GM18520 (cell line): ENCODE data around the gene TBC1D2B.

Experiments used
- ATAC-seq: cut with Tn5 transposase; IDR thresholded peaks from one replicate; pipeline ENCODE4 v1.9.1; 2021; ENCODE audit not compliant: unreplicated experiment

TBC1D2B gene

DNA sequence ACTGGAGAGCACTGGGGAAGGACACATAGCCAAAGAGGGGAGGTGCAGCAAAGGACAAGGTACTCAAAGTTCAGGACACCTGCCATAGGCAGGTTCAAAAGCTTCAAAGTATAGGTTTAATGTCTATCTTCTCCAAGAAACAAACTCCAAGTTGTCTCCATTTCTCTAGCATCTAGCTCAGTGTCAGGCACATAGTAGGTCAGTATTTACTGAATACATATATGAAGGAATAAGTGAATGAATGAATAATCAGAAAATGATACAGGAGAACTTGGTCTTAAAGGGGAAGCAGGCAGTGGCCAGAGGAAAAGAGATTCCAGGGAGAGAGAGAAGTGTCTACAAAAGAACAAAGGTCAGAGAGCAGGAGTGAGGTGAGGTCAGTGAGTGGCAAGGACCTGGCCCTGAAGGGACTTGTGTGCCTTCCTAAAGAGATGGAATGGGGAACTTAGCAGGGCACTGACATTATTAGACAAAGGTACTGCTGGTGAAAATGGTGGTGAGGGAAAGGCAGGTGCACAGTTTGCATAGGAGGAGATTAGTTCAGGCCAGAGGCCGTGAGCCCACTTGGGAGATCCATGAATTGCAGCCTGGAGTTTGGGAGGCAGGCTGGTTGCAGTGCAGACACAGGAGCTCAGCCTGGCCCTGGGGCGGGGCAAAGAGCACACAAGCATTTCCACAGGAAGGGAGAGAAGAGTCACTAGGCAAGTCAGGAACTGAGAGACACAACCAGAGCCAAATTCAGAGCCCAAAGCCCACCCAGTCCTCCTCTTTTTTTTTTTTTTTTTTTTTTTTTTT lies 21.4 kb downstream of the TBC1D2B start:
- ATAC-seq = no peak

DNA sequence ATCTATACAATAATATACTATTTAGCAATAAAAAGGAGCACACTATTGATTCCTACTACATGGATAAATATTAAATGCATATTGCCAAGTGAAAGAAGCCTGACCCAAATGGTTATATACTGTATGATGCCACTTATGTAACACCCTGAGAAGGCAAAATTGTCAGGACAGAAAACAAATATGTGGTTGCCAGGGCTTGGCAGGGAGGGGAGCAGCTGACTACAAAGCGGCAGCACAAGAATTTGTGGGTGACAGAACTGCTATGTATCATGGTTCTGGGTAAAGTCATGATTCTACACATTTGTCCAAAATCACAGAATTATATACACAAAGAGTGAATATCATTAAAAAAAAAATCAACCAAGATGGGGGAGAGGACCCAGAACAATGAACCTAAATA lies 22.5 kb downstream of the TBC1D2B start:
- ATAC-seq = no peak

GRCh38 chr15:78054518-78054917 lies 23.0 kb downstream of the TBC1D2B start:
- ATAC-seq = no peak

- no peak for ATAC-seq
These were observed 25.0 kb downstream of the TBC1D2B start for GRCh38 chr15:78052545-78052944.

- no peak for ATAC-seq
These were observed 25.5 kb downstream of the TBC1D2B start for GRCh38 chr15:78052001-78052401.

GRCh38 chr15:78051596-78051995 lies 25.9 kb downstream of the TBC1D2B start:
- ATAC-seq = no peak

- no peak for ATAC-seq
These were observed 26.7 kb downstream of the TBC1D2B start for GRCh38 chr15:78050826-78051225.

DNA sequence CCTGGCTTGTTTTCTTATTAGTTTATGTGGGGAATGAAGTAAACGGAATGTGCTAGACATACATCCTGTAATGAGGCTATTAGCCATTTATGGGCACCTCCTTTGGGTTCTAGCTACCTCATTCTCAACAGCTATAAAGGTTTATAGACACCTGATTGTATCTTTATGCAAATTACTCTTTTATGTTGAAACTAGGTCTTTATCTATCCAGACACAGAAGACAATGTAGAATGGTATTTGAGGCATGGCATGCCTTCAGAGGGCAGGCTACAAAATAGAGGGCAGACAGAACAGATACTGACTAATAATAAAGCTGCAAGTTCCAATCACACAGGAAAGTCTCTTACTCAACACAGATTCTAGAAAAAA lies 27.1 kb downstream of the TBC1D2B start:
- ATAC-seq = no peak

DNA sequence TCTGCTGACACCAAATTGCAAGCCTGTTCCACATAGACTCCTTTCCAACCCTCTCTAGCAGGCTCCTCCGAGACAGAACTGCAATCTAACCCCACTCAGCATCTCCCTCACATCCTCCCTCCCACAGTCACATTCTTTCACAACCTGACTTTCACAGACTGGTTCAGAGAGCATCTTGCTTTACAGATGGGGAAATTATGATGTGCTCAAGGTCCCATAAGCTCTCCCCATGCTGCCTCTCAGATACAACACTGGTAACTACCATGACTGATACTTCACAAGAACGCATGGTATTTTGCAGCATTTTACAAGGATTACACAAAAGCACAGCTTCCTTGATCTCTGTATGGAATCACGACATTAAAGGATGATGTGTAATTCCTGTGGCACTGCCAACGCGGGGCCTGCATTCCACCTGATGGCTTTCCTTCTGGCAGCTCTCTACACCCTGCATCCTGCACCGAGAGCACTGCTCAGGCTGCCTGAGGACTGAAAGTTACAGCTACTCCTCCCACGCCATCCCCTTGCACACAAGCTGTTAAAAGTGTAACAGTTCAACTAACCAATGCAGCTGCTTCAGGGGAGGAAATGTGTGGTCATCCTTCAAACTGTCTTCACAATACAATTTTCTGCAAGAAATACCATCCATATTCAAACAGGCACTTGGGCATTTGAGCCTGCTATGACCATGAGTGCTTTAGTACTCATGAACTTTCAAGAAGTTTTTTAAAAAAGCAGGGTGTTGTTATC lies 27.6 kb downstream of the TBC1D2B start:
- no peak for ATAC-seq

- ATAC-seq = no peak
These were observed 28.9 kb downstream of the TBC1D2B start for GRCh38 chr15:78048628-78048920.

DNA sequence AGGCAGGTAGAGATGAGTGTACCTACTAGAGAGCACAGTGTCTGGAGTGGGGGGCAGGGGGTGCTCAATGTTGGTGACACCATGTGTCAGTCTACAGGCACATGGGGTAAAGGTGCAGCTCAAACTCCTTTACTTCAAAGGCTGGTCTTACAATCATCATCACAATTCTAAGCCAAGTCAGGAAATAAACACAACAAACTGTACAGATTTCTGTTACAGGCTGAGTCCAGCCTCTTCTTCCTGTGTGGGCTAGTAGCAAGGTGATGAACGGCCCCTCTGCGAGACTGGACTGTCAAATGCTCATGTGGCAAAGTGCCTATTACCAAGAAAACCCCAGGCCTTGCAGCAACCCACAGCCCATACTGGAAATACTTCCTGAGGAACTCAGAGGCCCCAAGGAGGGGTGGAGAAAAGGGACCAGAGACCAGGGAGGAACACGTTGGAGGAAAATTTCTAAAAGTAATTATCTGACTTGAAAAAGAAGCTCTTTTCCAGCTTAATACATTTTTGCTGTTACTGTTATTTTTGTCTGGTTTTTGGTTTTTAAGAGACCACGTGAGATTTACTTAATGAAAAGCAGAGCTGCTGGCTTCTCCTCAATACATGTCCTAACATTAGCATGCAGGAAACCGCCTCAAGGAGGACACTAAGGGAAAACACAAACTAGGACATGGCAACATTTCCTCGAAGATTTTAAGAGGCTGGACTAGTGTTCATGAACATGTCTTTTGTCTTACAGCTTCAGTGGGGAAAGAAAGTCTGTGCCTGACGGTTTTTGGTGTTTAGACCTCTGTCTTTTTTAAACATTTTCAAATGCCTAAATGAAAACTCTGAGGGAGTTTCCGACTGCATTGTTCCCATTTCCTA lies 29.5 kb downstream of the TBC1D2B start:
- ATAC-seq = no peak

GRCh38 chr15:78046796-78047341 lies 30.6 kb downstream of the TBC1D2B start:
- no peak for ATAC-seq

- no peak for ATAC-seq
These were observed 32.3 kb downstream of the TBC1D2B start for GRCh38 chr15:78045189-78045588.

DNA sequence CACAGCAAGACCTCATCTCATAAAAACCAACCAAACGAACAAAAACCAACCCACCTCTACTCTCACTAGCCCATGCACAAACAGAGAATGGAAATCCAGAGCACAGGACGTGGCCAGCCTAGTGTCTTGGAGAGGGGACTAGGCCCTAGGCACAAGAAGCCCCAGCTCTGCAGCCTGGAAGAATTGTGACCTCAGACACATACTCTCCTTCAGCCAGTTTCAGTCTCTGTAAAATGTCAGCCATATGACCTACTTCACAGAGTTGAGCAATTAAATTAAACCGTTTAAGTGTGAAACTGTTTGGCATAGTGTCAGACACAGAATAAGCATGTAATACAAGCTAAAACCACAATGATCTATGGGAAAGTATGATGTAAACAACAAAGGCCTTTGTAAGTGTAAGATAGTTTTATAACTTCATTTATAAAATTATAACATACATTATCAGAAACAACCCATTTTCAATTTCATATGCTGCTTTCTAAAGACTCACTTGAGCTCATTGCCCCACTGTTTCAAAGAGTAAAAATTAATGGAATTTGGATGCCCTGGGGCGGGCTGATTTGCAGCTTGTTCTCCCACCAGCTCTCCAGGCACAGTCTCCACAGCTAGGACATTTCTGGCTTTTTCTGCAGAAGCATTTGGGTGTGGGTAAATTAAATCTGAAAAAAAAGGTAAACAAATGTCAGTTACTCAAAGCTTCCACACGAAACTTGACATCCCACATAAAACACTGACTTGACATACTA lies 32.9 kb downstream of the TBC1D2B start:
- no peak for ATAC-seq

GRCh38 chr15:78041946-78042345 lies 35.6 kb downstream of the TBC1D2B start:
- no peak for ATAC-seq

GRCh38 chr15:78040653-78041244 lies 36.8 kb downstream of the TBC1D2B start:
- no peak for ATAC-seq

- ATAC-seq = no peak
These were observed 38.8 kb downstream of the TBC1D2B start for GRCh38 chr15:78038585-78039247.

GRCh38 chr15:78037779-78038305 lies 39.7 kb downstream of the TBC1D2B start:
- no peak for ATAC-seq

DNA sequence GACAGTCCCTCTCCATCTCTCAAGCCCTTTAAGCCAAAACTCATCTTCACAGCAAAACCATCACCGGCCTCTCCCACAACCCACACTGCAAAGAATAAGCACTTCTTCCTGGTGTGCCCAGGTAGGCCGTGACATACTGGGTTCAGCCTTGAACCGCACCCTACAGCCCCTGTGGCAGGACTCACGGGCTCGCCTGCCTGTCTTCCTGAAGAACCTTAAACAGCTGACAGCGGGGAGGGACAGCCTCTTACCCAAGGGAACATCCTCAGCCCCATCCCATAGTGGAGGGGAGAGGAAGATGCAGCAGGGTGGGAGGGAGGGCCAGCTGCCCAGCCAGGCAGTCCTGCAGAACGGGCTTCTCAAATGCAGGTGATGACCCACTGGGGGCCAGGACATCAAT lies 40.2 kb downstream of the TBC1D2B start:
- no peak for ATAC-seq
